Liver (tissue), 9 donors: ENCODE measurements around the gene SEMA3G. TPM values are rescaled to one million over a fixed set of nuclear protein-coding genes. Genes with fewer than 3 reads are reported as not detected.

ENCODE experiments used
- DNase-seq: peaks from one replicate; pipeline ENCODE4 v3.0.0-alpha.2; 2017; ENCODE audit warnings: low spot score
- H3K27ac ChIP-seq, 2 donors: one replicate each; pipeline ENCODE4 v1.7.0; 2013; ENCODE audit warnings: inconsistent platforms in 2 of 2, low read length in 2 of 2, control low read depth in 1 of 2, low read depth in 1 of 2, mild to moderate bottlenecking in 1 of 2
- H3K27me3 ChIP-seq, 4 donors: one replicate each; pipeline versions ENCODE4 v1.6.1 to v1.7.0; 2013; ENCODE audit warnings: low read length in 3 of 4, inconsistent platforms in 1 of 4, mild to moderate bottlenecking in 1 of 4, moderate library complexity in 1 of 4; ENCODE audit not compliant: control insufficient read depth in 4 of 4, insufficient read depth in 4 of 4
- H3K36me3 ChIP-seq, 4 donors: one replicate each; pipeline versions ENCODE4 v1.6.1 to v1.7.0; 2013; ENCODE audit warnings: low read length in 3 of 4, mild to moderate bottlenecking in 3 of 4, low read depth in 1 of 4, moderate library complexity in 1 of 4; ENCODE audit not compliant: control insufficient read depth in 4 of 4, insufficient read depth in 3 of 4
- H3K4me1 ChIP-seq, 4 donors: one replicate each; pipeline versions ENCODE4 v1.6.1 to v1.7.0; 2013; ENCODE audit warnings: low read length in 3 of 4, mild to moderate bottlenecking in 3 of 4, moderate library complexity in 1 of 4; ENCODE audit not compliant: control insufficient read depth in 4 of 4, insufficient read depth in 4 of 4
- H3K4me3 ChIP-seq, 3 donors: one replicate each; pipeline versions ENCODE4 v1.6.1 to v1.7.0; 2013; ENCODE audit warnings: low read length in 3 of 3, control low read depth in 1 of 3, low read depth in 1 of 3, mild to moderate bottlenecking in 1 of 3
- H3K9ac ChIP-seq, 2 donors: one replicate each; pipeline ENCODE4 v1.7.0; 2013; ENCODE audit warnings: low read length in 2 of 2, mild to moderate bottlenecking in 2 of 2, moderate library complexity in 2 of 2, control low read depth in 1 of 2, low read depth in 1 of 2
- H3K9me3 ChIP-seq, 4 donors: one replicate each; pipeline versions ENCODE4 v1.6.1 to v1.7.0; 2013; ENCODE audit warnings: low read length in 3 of 4; ENCODE audit not compliant: control insufficient read depth in 4 of 4
- CTCF ChIP-seq: fragments of 150-350 bp; IDR thresholded peaks from 2 replicates; pipeline ENCODE4 v1.5.1; 2017; ENCODE audit warnings: improper control_type of control experiment, low read depth, low read length; ENCODE audit not compliant: missing input control
- EGR1 ChIP-seq, 2 donors: IDR thresholded peaks; 2 replicates each; pipeline ENCODE4 v1.6.1; 2016 to 2018; ENCODE audit warnings: antibody characterized with exemption in 2 of 2, low read depth in 2 of 2
- FOXA1 ChIP-seq: IDR thresholded peaks from 2 replicates; pipeline ENCODE4 v1.6.1; 2016; ENCODE audit warnings: antibody characterized with exemption
- FOXA2 ChIP-seq: IDR thresholded peaks from 2 replicates; pipeline ENCODE4 v1.6.1; 2016; ENCODE audit warnings: antibody characterized with exemption
- HNF4A ChIP-seq, 2 donors: conservative IDR thresholded peaks; 2 replicates each; pipeline ENCODE4 v1.6.1; 2016; ENCODE audit warnings: antibody characterized with exemption in 2 of 2, mild to moderate bottlenecking in 2 of 2
- MAX ChIP-seq: IDR thresholded peaks from 2 replicates; pipeline ENCODE4 v1.6.1; 2016; ENCODE audit warnings: antibody characterized with exemption
- REST ChIP-seq: IDR thresholded peaks from 2 replicates; pipeline ENCODE4 v1.6.1; 2016; ENCODE audit warnings: antibody characterized with exemption, mild to moderate bottlenecking
- RXRA ChIP-seq, 2 donors: IDR thresholded peaks; 2 replicates each; pipeline ENCODE4 v1.6.1; 2017 to 2018; ENCODE audit warnings: antibody characterized with exemption in 2 of 2, mild to moderate bottlenecking in 1 of 2
- SP1 ChIP-seq: IDR thresholded peaks from 2 replicates; pipeline ENCODE4 v1.6.1; 2018; ENCODE audit warnings: antibody characterized with exemption, mild to moderate bottlenecking
- TAF1 ChIP-seq: conservative IDR thresholded peaks from 2 replicates; pipeline ENCODE4 v1.6.1; 2016; ENCODE audit warnings: antibody characterized with exemption, mild to moderate bottlenecking
- YY1 ChIP-seq: IDR thresholded peaks from 2 replicates; pipeline ENCODE4 v1.6.1; 2016; ENCODE audit warnings: antibody characterized with exemption, mild to moderate bottlenecking
- ZBTB33 ChIP-seq: IDR thresholded peaks from 2 replicates; pipeline ENCODE4 v1.6.1; 2016; ENCODE audit warnings: antibody characterized with exemption
- WGBS: extraction: QIAGEN DNeasy Blood & Tissue Kit; methylation state at CpG from one replicate; pipeline ENCODE4 v1.1.7; 2013; 5-methylcytosine and 5-hydroxymethylcytosine counted together
- polyA plus RNA-seq, 2 donors: library from polyadenylated mRNA; stranded (reverse) in 1 of 2; unstranded in 1 of 2; fragments of 200-250 nt in 1 of 2; fragments of >200 nt in 1 of 2; fragmentation: Nextera tagmentation in 1 of 2; extraction: Ambion mirVana in 1 of 2; gene quantifications; one replicate each; pipeline versions ENCODE4 v1.2.1 to v1.2.3, GENCODE V29; 2013 to 2015
- total RNA-seq, 2 donors: library from RNA; depleted of rRNA; stranded (reverse); fragments of >200 nt; gene quantifications; one replicate each; pipeline ENCODE4 v1.2.3, GENCODE V29; 2014
- TF ChIP-seq, protein P1 (sequence below): IDR thresholded peaks from 2 replicates; pipeline ENCODE4 v1.6.1; 2016; ENCODE audit warnings: antibody characterized with exemption
- donor health status: healthy.
- donor health status: healthy.
- donor health status: healthy.
- donor health status: healthy.
- donor health status: healthy.

The SEMA3G gene
- total and polyA plus RNA-seq, 4 donors = 0.47 to 1.2 (median 0.74) TPM

DNA sequence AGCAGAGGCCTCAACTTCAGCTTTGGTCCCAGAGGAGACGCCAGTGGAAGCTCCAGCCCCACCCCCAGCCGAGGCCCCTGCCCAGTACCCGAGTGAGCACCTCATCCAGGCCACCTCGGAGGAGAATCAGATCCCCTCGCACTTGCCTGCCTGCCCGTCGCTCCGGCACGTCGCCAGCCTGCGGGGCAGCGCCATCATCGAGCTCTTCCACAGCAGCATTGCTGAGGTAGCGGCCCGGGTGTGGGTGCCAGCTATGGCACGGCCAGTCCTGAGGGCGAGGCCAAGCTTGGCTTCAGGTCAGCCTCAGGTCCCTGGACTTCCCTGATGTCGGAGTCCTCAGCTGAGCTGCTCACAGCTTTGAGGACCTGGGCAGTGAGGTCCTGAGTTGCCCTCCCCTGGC lies 44.5 kb upstream of the SEMA3G start:
- Histone ChIP-seq H3K36me3 (peaks cover 16 to 61% (median 38%) of the 10 kb centered on the region in 4 donors), H3K9ac (no peak overlapping the region), H3K27ac (no peak overlapping the region), H3K27me3 (no peaks in the 10 kb centered on the region), H3K9me3 (no peaks in the 10 kb centered on the region), H3K4me1 (peaks cover 0 to 17% (median 2%) of the 10 kb centered on the region in 4 donors), H3K4me3 (no peak overlapping the region)
- WGBS = 88% methylated on average over 18 of the region's 18 CpGs
- TF ChIP-seq YY1 (no peak), CTCF (no peak), RXRA (IDR thresholded peaks at IDR 0.05) (no peak), REST (no peak), SP1 (no peak), HNF4A (conservative IDR thresholded peaks at IDR 0.05) (no peak), FOXA2 (no peak), TAF1 (no peak), EGR1 (IDR thresholded peaks at IDR 0.05; ENCODE audit: low read depth in 2 of 2) (no peak), ZBTB33 (no peak), FOXA1 (no peak)
- TF ChIP-seq, protein P1, sequence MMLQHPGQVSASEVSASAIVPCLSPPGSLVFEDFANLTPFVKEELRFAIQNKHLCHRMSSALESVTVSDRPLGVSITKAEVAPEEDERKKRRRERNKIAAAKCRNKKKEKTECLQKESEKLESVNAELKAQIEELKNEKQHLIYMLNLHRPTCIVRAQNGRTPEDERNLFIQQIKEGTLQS = no peak
- no peak for DNase-seq

DNA sequence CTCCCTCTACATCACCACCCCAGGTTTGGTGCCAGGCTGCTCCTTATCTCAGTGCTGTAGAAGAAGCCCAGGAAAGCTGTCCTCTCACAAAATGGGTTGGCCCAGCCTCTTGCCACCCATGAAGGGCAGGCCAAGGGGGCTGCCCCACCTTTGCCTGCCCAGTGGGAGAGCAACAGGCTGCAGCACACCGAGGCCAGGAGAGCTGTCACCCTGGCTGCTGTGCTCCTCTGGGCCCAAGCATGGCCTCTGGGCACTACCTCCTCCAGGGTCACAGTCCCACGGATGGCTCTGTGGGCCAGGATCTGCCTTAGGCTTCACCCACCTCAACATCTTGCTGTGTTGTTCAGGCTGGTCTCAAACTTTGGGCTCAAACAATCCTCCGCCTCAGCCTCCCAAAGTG lies 43.8 kb upstream of the SEMA3G start:
- Histone ChIP-seq H3K4me3 (no peak overlapping the region), H3K9me3 (no peaks in the 10 kb centered on the region), H3K4me1 (peaks cover 0 to 17% (median 2%) of the 10 kb centered on the region in 4 donors), H3K36me3 (peaks cover 16 to 62% (median 38%) of the 10 kb centered on the region in 4 donors), H3K9ac (no peak overlapping the region), H3K27me3 (no peaks in the 10 kb centered on the region), H3K27ac (no peak overlapping the region)
- DNase-seq = no peak
- 96% methylated on average over 3 of the region's 3 CpGs for WGBS
- TF ChIP-seq ZBTB33 (no peak), SP1 (no peak), EGR1 (IDR thresholded peaks at IDR 0.05; ENCODE audit: low read depth in 2 of 2) (no peak), HNF4A (conservative IDR thresholded peaks at IDR 0.05) (no peak), CTCF (no peak), FOXA1 (no peak), REST (no peak), MAX (no peak), TAF1 (no peak)
- TF ChIP-seq, protein P1 = no peak
